OCI-LY1 (cell line): ENCODE measurements around the gene ITPRIPL2.

Experiments
- H2AFZ ChIP-seq: fragments of 200-600 bp; sonication (generic), shearing (Covaris generic); 2 replicates; pipeline ENCODE4 v1.6.0; 2014; ENCODE audit warnings: antibody characterized with exemption, mild to moderate bottlenecking, low read length
- H3F3A ChIP-seq: fragments of 200-600 bp; sonication (generic), shearing (Covaris generic); 2 replicates; pipeline ENCODE4 v1.6.0; 2014; ENCODE audit warnings: mild to moderate bottlenecking, antibody characterized with exemption, low read length, moderate library complexity; ENCODE audit not compliant: insufficient read depth
- H3K27ac ChIP-seq: fragments of 200-600 bp; sonication (generic); 2 replicates; pipeline ENCODE4 v1.5.1; 2014; ENCODE audit warnings: low read length, mixed run types, mild to moderate bottlenecking, low read depth; ENCODE audit not compliant: poor library complexity, severe bottlenecking
- H3K27me3 ChIP-seq: fragments of 200-600 bp; sonication (generic); 2 replicates; pipeline ENCODE4 v1.6.0; 2014; ENCODE audit warnings: antibody characterized with exemption, mild to moderate bottlenecking, low read length, moderate library complexity; ENCODE audit not compliant: insufficient read depth
- H3K36me3 ChIP-seq: fragments of 200-600 bp; sonication (generic); 2 replicates; pipeline ENCODE4 v1.6.1; 2014; ENCODE audit warnings: mild to moderate bottlenecking, antibody characterized with exemption, low read length, moderate library complexity, mixed read lengths; ENCODE audit not compliant: insufficient read depth
- H3K4me1 ChIP-seq: fragments of 200-600 bp; sonication (generic); 2 replicates; pipeline ENCODE4 v1.5.1; 2014; ENCODE audit warnings: mild to moderate bottlenecking, low read length, moderate library complexity; ENCODE audit not compliant: insufficient read depth, severe bottlenecking
- H3K4me2 ChIP-seq: fragments of 200-600 bp; sonication (generic), shearing (Covaris generic); 2 replicates; pipeline ENCODE4 v1.6.1; 2014; ENCODE audit warnings: low read length
- H3K4me3 ChIP-seq: fragments of 200-600 bp; sonication (generic); 2 replicates; pipeline ENCODE4 v1.5.1; 2014; ENCODE audit warnings: low read length, low read depth, mild to moderate bottlenecking, mixed read lengths; ENCODE audit not compliant: poor library complexity, severe bottlenecking
- H3K79me2 ChIP-seq: fragments of 200-600 bp; shearing (Covaris generic); 2 replicates; pipeline ENCODE4 v1.6.1; 2016; ENCODE audit warnings: mixed run types, low read length, mixed read lengths; ENCODE audit not compliant: insufficient read depth
- H3K9ac ChIP-seq: fragments of 200-600 bp; sonication (generic), shearing (Covaris generic); 2 replicates; pipeline ENCODE4 v1.6.1; 2014; ENCODE audit warnings: mild to moderate bottlenecking, low read length, mixed read lengths
- H3K9me2 ChIP-seq: fragments of 200-600 bp; sonication (generic), shearing (Covaris generic); 2 replicates; pipeline ENCODE4 v1.6.1; 2014; ENCODE audit warnings: low read depth, mild to moderate bottlenecking, low read length, mixed read lengths
- H3K9me3 ChIP-seq: fragments of 200-600 bp; shearing (Covaris generic); 2 replicates; pipeline ENCODE4 v1.6.1; 2014; ENCODE audit warnings: low read length, mixed read lengths
- H4K20me1 ChIP-seq: fragments of 200-600 bp; sonication (generic), shearing (Covaris generic); 2 replicates; pipeline ENCODE4 v1.6.0; 2016; ENCODE audit warnings: mild to moderate bottlenecking, low read length; ENCODE audit not compliant: insufficient read depth
- EZH2 ChIP-seq: fragments of 200-600 bp; sonication (generic), shearing (Covaris generic); IDR thresholded peaks from 2 replicates; pipeline ENCODE4 v1.8.0; 2017; ENCODE audit warnings: borderline replicate concordance, mixed run types, mild to moderate bottlenecking, antibody characterized with exemption, low read length, moderate library complexity, mixed read lengths
- TF ChIP-seq, protein P1 (sequence below): fragments of 200-600 bp; sonication (generic), shearing (Covaris generic); IDR thresholded peaks from 2 replicates; pipeline ENCODE4 v1.5.1; 2017; ENCODE audit warnings: mild to moderate bottlenecking, antibody characterized with exemption, low read length, moderate library complexity, mixed read lengths

ITPRIPL2 gene

DNA sequence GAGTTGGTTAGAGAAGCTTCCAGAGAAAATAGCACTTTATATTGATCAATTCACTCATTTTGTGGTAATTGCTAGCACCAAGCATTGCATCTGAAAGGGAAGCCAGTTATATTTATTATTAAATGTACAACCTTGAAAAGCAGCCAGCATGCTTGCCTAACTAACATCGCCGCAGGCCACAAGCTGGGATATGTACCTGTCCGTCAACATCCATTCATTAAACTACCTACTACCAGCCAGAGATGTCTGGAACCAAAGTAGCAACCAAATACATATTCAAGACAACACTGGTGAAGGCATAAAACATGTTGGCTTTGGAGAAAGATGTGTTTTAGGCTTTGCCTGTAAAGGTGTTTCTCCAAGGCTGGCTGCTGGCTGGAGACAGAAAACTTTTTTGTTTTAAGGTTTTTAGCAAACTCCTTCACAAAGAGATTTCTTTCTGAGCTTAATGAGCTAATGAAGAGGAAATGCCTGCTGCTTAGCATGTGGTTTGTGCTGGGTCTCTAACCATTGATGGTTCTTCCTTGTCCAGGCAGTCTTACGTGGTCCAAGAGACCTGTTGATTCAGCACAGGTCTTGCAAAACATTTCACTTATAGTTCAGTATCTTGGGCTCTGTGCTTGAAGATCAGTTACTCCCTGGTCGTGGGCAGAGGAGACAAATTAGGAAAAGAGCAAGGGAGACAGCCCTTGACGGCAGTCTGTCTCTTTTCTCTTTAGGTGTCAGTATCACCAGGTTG lies 3.1 kb downstream of the ITPRIPL2 start:
- H3F3A ChIP-seq: no peaks in the 10 kb centered on the region
- H3K9me2 ChIP-seq: no peaks in the 10 kb centered on the region
- H2AFZ ChIP-seq: no peak overlapping the region
- H3K27me3 ChIP-seq: peaks cover 3% of the 10 kb centered on the region; the same call in 1 of the 2 replicates
- no peak overlapping the region for H3K4me2 ChIP-seq
- TF ChIP-seq, protein P1, sequence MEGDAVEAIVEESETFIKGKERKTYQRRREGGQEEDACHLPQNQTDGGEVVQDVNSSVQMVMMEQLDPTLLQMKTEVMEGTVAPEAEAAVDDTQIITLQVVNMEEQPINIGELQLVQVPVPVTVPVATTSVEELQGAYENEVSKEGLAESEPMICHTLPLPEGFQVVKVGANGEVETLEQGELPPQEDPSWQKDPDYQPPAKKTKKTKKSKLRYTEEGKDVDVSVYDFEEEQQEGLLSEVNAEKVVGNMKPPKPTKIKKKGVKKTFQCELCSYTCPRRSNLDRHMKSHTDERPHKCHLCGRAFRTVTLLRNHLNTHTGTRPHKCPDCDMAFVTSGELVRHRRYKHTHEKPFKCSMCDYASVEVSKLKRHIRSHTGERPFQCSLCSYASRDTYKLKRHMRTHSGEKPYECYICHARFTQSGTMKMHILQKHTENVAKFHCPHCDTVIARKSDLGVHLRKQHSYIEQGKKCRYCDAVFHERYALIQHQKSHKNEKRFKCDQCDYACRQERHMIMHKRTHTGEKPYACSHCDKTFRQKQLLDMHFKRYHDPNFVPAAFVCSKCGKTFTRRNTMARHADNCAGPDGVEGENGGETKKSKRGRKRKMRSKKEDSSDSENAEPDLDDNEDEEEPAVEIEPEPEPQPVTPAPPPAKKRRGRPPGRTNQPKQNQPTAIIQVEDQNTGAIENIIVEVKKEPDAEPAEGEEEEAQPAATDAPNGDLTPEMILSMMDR: no peak
- TF ChIP-seq EZH2: no peak
- H3K9me3 ChIP-seq: no peaks in the 10 kb centered on the region
- no peak overlapping the region for H3K9ac ChIP-seq
- no peaks in the 10 kb centered on the region for H3K36me3 ChIP-seq
- H3K4me1 ChIP-seq: peaks cover 15% of the 10 kb centered on the region
- no peaks in the 10 kb centered on the region for H3K79me2 ChIP-seq
- no peaks in the 10 kb centered on the region for H4K20me1 ChIP-seq
- H3K4me3 ChIP-seq: no peak overlapping the region
- H3K27ac ChIP-seq: no peak overlapping the region

DNA sequence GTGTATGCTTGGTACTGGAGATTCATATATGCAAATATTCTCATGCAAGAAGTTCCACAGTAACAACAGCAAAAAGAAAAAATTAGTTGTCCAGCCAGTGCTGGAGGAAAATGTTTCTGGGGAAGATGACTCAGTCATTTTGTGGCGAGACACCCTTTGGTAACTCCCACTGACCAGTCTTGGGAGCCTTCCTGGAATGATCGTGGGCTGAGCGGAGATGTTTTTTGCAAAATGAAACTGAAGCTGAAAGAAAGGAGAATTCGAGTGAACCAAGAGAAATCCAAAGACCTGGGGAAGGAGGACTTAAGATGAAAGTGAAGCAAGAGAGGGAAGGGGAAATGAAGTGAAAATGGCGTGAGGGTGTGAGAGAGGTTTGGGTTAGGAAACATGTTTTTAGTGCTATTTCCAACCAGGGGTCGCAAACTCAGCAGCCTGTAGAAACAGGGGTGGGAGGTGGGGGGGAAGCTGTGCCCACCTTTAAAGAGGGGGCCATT lies 5.2 kb downstream of the ITPRIPL2 start:
- peaks cover 15% of the 10 kb centered on the region for H3K4me1 ChIP-seq

DNA sequence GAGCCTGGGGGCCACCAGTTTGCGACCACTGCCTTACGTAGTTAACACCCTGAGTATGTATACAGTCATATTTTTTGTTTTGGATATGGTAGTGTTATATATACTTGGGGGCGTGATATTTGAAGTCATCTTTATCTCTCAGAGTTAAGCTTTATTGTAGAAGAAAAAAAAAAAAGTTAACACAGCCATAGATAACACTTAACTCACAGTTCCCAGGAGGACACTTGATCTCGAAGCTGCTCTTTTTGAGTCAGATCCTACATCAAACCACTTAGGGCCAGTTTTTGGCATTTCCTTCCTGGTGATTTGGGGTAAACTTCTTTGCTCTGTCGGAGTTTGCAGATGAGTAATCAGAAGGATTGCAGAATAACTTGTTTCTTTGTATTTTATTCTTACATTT lies 5.8 kb downstream of the ITPRIPL2 start:
- Histone ChIP-seq H3K4me2 (no peak overlapping the region), H3K36me3 (no peaks in the 10 kb centered on the region), H3K79me2 (no peaks in the 10 kb centered on the region), H3F3A (no peaks in the 10 kb centered on the region), H3K4me1 (peaks cover 15% of the 10 kb centered on the region), H3K9me2 (no peaks in the 10 kb centered on the region), H3K27ac (no peak overlapping the region), H2AFZ (peak overlapping the region; percentile 62; the same call in 1 of the 2 replicates), H3K27me3 (no peaks in the 10 kb centered on the region), H4K20me1 (no peaks in the 10 kb centered on the region), H3K4me3 (no peak overlapping the region), H3K9ac (no peak overlapping the region), H3K9me3 (no peaks in the 10 kb centered on the region)
- TF ChIP-seq, protein P1: no peak
- no peak for TF ChIP-seq EZH2

More for the DNA sequence above, 5.2 kb downstream of the ITPRIPL2 start:
- H3K36me3 ChIP-seq: no peaks in the 10 kb centered on the region
- H3K9me3 ChIP-seq: no peaks in the 10 kb centered on the region
- no peak overlapping the region for H3K27ac ChIP-seq
- H3K9me2 ChIP-seq: no peaks in the 10 kb centered on the region
- H3K4me3 ChIP-seq: peak overlapping the region; percentile 41
- H3K79me2 ChIP-seq: no peaks in the 10 kb centered on the region
- H3K27me3 ChIP-seq: no peaks in the 10 kb centered on the region
- H2AFZ ChIP-seq: peak overlapping the region; percentile 49; the same call in 1 of the 2 replicates
- TF ChIP-seq EZH2: no peak
- TF ChIP-seq, protein P1: no peak
- no peaks in the 10 kb centered on the region for H4K20me1 ChIP-seq
- H3K4me2 ChIP-seq: peak overlapping the region; percentile 40; the same call in 1 of the 2 replicates
- H3F3A ChIP-seq: no peaks in the 10 kb centered on the region
- H3K9ac ChIP-seq: peak overlapping the region; percentile 16; the same call in 1 of the 2 replicates
